GM21447 (cell line): ENCODE results near the gene PDIK1L.

Experiments
- ATAC-seq: cut with Tn5 transposase; IDR thresholded peaks from one replicate; pipeline ENCODE4 v1.9.1; 2021; ENCODE audit not compliant: unreplicated experiment

The PDIK1L gene

GRCh38 chr1:26153966-26154532 lies 42.4 kb downstream of the PDIK1L start:
- ATAC-seq: no peak

GRCh38 chr1:26154750-26155149 lies 43.1 kb downstream of the PDIK1L start:
- ATAC-seq: no peak

GRCh38 chr1:26155370-26156284 lies 44.0 kb downstream of the PDIK1L start:
- no peak for ATAC-seq

- no peak for ATAC-seq
These were observed 44.8 kb downstream of the PDIK1L start for GRCh38 chr1:26156285-26157038.

GRCh38 chr1:26158271-26158907 lies 46.8 kb downstream of the PDIK1L start:
- ATAC-seq: no peak

- ATAC-seq: no peak
These were observed 47.5 kb downstream of the PDIK1L start, which contains the start of gene FAM110D for GRCh38 chr1:26158908-26159742. Gene FAM110D (plus strand): TSS chr1:26159079. CDS start chr1:26161292, 2,213 bp downstream.

GRCh38 chr1:26159743-26160039 lies 48.1 kb downstream of the PDIK1L start:
- ATAC-seq: no peak

GRCh38 chr1:26160527-26161414 lies 49.1 kb downstream of the PDIK1L start:
- no peak for ATAC-seq

- ATAC-seq: no peak
These were observed 50.0 kb downstream of the PDIK1L start for GRCh38 chr1:26161415-26162219.

- no peak for ATAC-seq
These were observed 50.6 kb downstream of the PDIK1L start for GRCh38 chr1:26162220-26162709.

- no peak for ATAC-seq
These were observed 52.0 kb downstream of the PDIK1L start for GRCh38 chr1:26163684-26164035.

GRCh38 chr1:26164036-26164860 lies 52.6 kb downstream of the PDIK1L start:
- ATAC-seq: no peak

- no peak for ATAC-seq
These were observed 53.5 kb downstream of the PDIK1L start for GRCh38 chr1:26164861-26165842.

- ATAC-seq: no peak
These were observed 55.2 kb downstream of the PDIK1L start for GRCh38 chr1:26166719-26167281.

GRCh38 chr1:26168410-26169197 lies 57.0 kb downstream of the PDIK1L start, which contains the start of gene C1orf232:
Gene C1orf232 (minus strand): TSS chr1:26168963. CDS start chr1:26168499, 464 bp downstream.
- ATAC-seq: no peak
